CD14-positive monocyte (primary cell): ENCODE results near the gene GPSM3. TPM values are rescaled to one million over a fixed set of nuclear protein-coding genes. Genes with fewer than 3 reads are reported as not detected.

Experiments
- DNase-seq, 3 donors: peaks; one replicate each; pipeline ENCODE4 v3.0.0-alpha.2; 2011 to 2022
- H2AFZ ChIP-seq: 2 replicates; pipeline ENCODE4 v1.6.0; 2012; ENCODE audit warnings: mild to moderate bottlenecking, low read depth, low read length, inconsistent platforms; ENCODE audit not compliant: insufficient read depth, poor library complexity, severe bottlenecking
- H3K27ac ChIP-seq, 2 donors: 1 replicate in 1 of 2; 2 replicates in 1 of 2; pipeline ENCODE4 v1.5.1; 2012 to 2013; ENCODE audit warnings: low read length in 2 of 2, control low read depth in 1 of 2, inconsistent platforms in 1 of 2, low read depth in 1 of 2, mild to moderate bottlenecking in 1 of 2
- H3K27me3 ChIP-seq, 2 donors: one replicate each; pipeline versions ENCODE4 v1.6.0 to v1.6.1; 2011 to 2013; ENCODE audit warnings: low read length in 2 of 2; ENCODE audit not compliant: control insufficient read depth in 2 of 2, insufficient read depth in 2 of 2
- H3K36me3 ChIP-seq, 2 donors: replicated peaks in 1 of 2; 1 replicate in 1 of 2; 2 replicates in 1 of 2; pipeline versions ENCODE4 v1.5.1 to v1.6.1; 2012 to 2013; ENCODE audit warnings: low read length in 2 of 2, control low read depth in 1 of 2, inconsistent platforms in 1 of 2, mild to moderate bottlenecking in 1 of 2; ENCODE audit not compliant: insufficient read depth in 2 of 2, control insufficient read depth in 1 of 2
- H3K4me1 ChIP-seq, 2 donors: 1 replicate in 1 of 2; 2 replicates in 1 of 2; pipeline versions ENCODE4 v1.5.1 to v1.6.1; 2012 to 2013; ENCODE audit warnings: low read length in 2 of 2, control low read depth in 1 of 2, inconsistent platforms in 1 of 2, mild to moderate bottlenecking in 1 of 2, moderate library complexity in 1 of 2; ENCODE audit not compliant: insufficient read depth in 2 of 2, control insufficient read depth in 1 of 2
- H3K4me2 ChIP-seq: replicated peaks from 2 replicates; pipeline ENCODE3; 2012; ENCODE audit warnings: low read length, moderate library complexity, mild to moderate bottlenecking; ENCODE audit not compliant: poor library complexity, severe bottlenecking; ENCODE audit errors: extremely low read depth
- H3K4me3 ChIP-seq, 3 experiments: fragments of 200-600 bp in 1 of 3; sonication (generic) in 1 of 3; replicated peaks in 1 of 3; 1 replicate in 2 of 3; 2 replicates in 1 of 3; pipeline ENCODE4 v1.5.1; 2011 to 2013; ENCODE audit warnings: low read length in 3 of 3, mild to moderate bottlenecking in 3 of 3, control low read depth in 2 of 3, low read depth in 2 of 3, inconsistent platforms in 1 of 3, moderate library complexity in 1 of 3
- H3K79me2 ChIP-seq: 2 replicates; pipeline ENCODE4 v1.6.0; 2012; ENCODE audit warnings: mild to moderate bottlenecking, control low read depth, inconsistent platforms, low read length, moderate library complexity; ENCODE audit not compliant: insufficient read depth
- H3K9ac ChIP-seq: 2 replicates; pipeline ENCODE4 v1.6.0; 2017; ENCODE audit warnings: low read length, mild to moderate bottlenecking; ENCODE audit not compliant: insufficient read depth, poor library complexity, severe bottlenecking
- H3K9me3 ChIP-seq, 2 donors: replicated peaks in 1 of 2; 1 replicate in 1 of 2; 2 replicates in 1 of 2; pipeline versions ENCODE4 v1.5.1 to v1.6.1; 2012 to 2013; ENCODE audit warnings: low read length in 2 of 2, control low read depth in 1 of 2; ENCODE audit not compliant: control insufficient read depth in 1 of 2, insufficient read depth in 1 of 2
- H4K20me1 ChIP-seq: 2 replicates; pipeline ENCODE4 v1.6.0; 2012; ENCODE audit warnings: mild to moderate bottlenecking, low read length, control low read depth, moderate library complexity; ENCODE audit not compliant: insufficient read depth
- H3K27ac Mint-ChIP-seq, 7 donors: one replicate each; pipeline ENCODE4 v1.8.0; 2020; ENCODE audit warnings: mild to moderate bottlenecking in 7 of 7, mixed read lengths in 7 of 7, moderate library complexity in 6 of 7, inconsistent platforms in 2 of 7
- H3K27me3 Mint-ChIP-seq, 3 donors: one replicate each; pipeline ENCODE4 v1.8.0; 2021 to 2022; ENCODE audit warnings: low read depth in 3 of 3, mild to moderate bottlenecking in 3 of 3, mixed read lengths in 3 of 3, moderate library complexity in 3 of 3, inconsistent platforms in 1 of 3
- H3K36me3 Mint-ChIP-seq, 2 donors: one replicate each; pipeline ENCODE4 v1.8.0; 2020; ENCODE audit warnings: mixed read lengths in 2 of 2, inconsistent platforms in 1 of 2, mild to moderate bottlenecking in 1 of 2
- H3K4me1 Mint-ChIP-seq: one replicate; pipeline ENCODE4 v1.8.0; 2020; ENCODE audit warnings: mild to moderate bottlenecking, mixed read lengths
- H3K4me3 Mint-ChIP-seq, 2 donors: one replicate each; pipeline ENCODE4 v1.8.0; 2020; ENCODE audit warnings: mild to moderate bottlenecking in 2 of 2, mixed read lengths in 2 of 2, moderate library complexity in 1 of 2
- H3K9me3 Mint-ChIP-seq, 7 donors: one replicate each; pipeline ENCODE4 v1.8.0; 2020 to 2022; ENCODE audit warnings: mixed read lengths in 7 of 7, mild to moderate bottlenecking in 6 of 7, moderate library complexity in 6 of 7, inconsistent platforms in 2 of 7
- WGBS: methylation state at CpG from one replicate; pipeline ENCODE4 v1.1.5; 2013; ENCODE audit warnings: missing lambda C conversion rate; ENCODE audit not compliant: insufficient coverage; 5-methylcytosine and 5-hydroxymethylcytosine counted together
- intact Hi-C, 2 donors: fragments of 100-400 bp; cut with micrococcal nuclease; formaldehyde crosslinking; loops; one replicate each; pipeline versions ENCODE4 v1.15.0 to v1.15.1; 2023
- polyA plus RNA-seq, 3 donors: library from polyadenylated mRNA; depleted of rRNA in 1 of 3; unstranded in 2 of 3; stranded (reverse) in 1 of 3; fragments of 300-500 nt in 2 of 3; fragments of >200 nt in 1 of 3; fragmentation: Illumina TruSeq in 2 of 3; gene quantifications; 1 replicate in 2 of 3; 2 replicates in 1 of 3; pipeline ENCODE4 v1.2.3, GENCODE V29; 2012 to 2021
- TF ChIP-seq, protein P1 (sequence below): fragments of 200-600 bp; IDR thresholded peaks from one replicate; pipeline ENCODE4 v1.8.0; 2022; ENCODE audit warnings: antibody characterized with exemption, mild to moderate bottlenecking

GPSM3 gene
- polyA plus RNA-seq, 3 donors = 86.1 to 340 (median 101) TPM

GRCh38 chr6:32239462-32239861 lies 47.0 kb upstream of the GPSM3 start:
- intact Hi-C loops = no loop called here
- H3K27me3 ChIP-seq = no peaks in the 10 kb centered on the region
- Mint-ChIP-seq H3K9me3 (peaks cover 0 to 4% (median 3%) of the 10 kb centered on the region in 7 donors), H3K27ac (no peak overlapping the region), H3K27me3 (peaks cover 5 to 14% (median 9%) of the 10 kb centered on the region in 3 donors), H3K4me3 (no peak overlapping the region), H3K4me1 (peaks cover 2% of the 10 kb centered on the region), H3K36me3 (no peaks in the 10 kb centered on the region)
- no CpG with 5 or more reads among the region's 2 CpGs for WGBS
- TF ChIP-seq, protein P1, sequence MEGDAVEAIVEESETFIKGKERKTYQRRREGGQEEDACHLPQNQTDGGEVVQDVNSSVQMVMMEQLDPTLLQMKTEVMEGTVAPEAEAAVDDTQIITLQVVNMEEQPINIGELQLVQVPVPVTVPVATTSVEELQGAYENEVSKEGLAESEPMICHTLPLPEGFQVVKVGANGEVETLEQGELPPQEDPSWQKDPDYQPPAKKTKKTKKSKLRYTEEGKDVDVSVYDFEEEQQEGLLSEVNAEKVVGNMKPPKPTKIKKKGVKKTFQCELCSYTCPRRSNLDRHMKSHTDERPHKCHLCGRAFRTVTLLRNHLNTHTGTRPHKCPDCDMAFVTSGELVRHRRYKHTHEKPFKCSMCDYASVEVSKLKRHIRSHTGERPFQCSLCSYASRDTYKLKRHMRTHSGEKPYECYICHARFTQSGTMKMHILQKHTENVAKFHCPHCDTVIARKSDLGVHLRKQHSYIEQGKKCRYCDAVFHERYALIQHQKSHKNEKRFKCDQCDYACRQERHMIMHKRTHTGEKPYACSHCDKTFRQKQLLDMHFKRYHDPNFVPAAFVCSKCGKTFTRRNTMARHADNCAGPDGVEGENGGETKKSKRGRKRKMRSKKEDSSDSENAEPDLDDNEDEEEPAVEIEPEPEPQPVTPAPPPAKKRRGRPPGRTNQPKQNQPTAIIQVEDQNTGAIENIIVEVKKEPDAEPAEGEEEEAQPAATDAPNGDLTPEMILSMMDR = no peak
- H3K9ac ChIP-seq = no peak overlapping the region
- DNase-seq = no peak
- H3K4me1 ChIP-seq = peaks cover 0 to 2% of the 10 kb centered on the region in 2 donors
- no peaks in the 10 kb centered on the region for H4K20me1 ChIP-seq
- H3K36me3 ChIP-seq = no peaks in the 10 kb centered on the region
- no peak overlapping the region for H3K4me3 ChIP-seq
- H3K27ac ChIP-seq = no peak overlapping the region
- no peaks in the 10 kb centered on the region for H3K9me3 ChIP-seq
- H2AFZ ChIP-seq = no peak overlapping the region
- H3K4me2 ChIP-seq = no peak overlapping the region
- no peaks in the 10 kb centered on the region for H3K79me2 ChIP-seq

- Histone ChIP-seq H2AFZ (no peak overlapping the region), H3K9ac (no peak overlapping the region), H3K4me2 (no peak overlapping the region), H3K27me3 (no peaks in the 10 kb centered on the region), H4K20me1 (no peaks in the 10 kb centered on the region), H3K4me1 (no peaks in the 10 kb centered on the region), H3K27ac (no peak overlapping the region), H3K36me3 (no peaks in the 10 kb centered on the region), H3K9me3 (no peaks in the 10 kb centered on the region), H3K79me2 (no peaks in the 10 kb centered on the region), H3K4me3 (no peak overlapping the region)
- Mint-ChIP-seq H3K9me3 (no peaks in the 10 kb centered on the region), H3K4me3 (no peak overlapping the region), H3K27ac (no peak overlapping the region), H3K27me3 (peaks cover 4 to 11% (median 6%) of the 10 kb centered on the region in 3 donors), H3K36me3 (no peaks in the 10 kb centered on the region), H3K4me1 (no peaks in the 10 kb centered on the region)
- intact Hi-C loops = no loop called here
- TF ChIP-seq, protein P1 = no peak
- no peak for DNase-seq
- no CpG with 5 or more reads among the region's 4 CpGs for WGBS
These were observed 42.5 kb upstream of the GPSM3 start for GRCh38 chr6:32234934-32235333.
